ENCODE data around the gene UTF1. TPM values are rescaled to one million over a fixed set of nuclear protein-coding genes. Genes with fewer than 3 reads are reported as not detected.

Gene UTF1
- total RNA-seq, 4 donors from 2014 or later = not detected

- intact Hi-C loops (cut with DNase I; ENCODE audit: low total_unique reads) = no loop called here
Observed at GRCh38 chr10:133258066-133258817, 28.2 kb downstream of the UTF1 start.

DNA sequence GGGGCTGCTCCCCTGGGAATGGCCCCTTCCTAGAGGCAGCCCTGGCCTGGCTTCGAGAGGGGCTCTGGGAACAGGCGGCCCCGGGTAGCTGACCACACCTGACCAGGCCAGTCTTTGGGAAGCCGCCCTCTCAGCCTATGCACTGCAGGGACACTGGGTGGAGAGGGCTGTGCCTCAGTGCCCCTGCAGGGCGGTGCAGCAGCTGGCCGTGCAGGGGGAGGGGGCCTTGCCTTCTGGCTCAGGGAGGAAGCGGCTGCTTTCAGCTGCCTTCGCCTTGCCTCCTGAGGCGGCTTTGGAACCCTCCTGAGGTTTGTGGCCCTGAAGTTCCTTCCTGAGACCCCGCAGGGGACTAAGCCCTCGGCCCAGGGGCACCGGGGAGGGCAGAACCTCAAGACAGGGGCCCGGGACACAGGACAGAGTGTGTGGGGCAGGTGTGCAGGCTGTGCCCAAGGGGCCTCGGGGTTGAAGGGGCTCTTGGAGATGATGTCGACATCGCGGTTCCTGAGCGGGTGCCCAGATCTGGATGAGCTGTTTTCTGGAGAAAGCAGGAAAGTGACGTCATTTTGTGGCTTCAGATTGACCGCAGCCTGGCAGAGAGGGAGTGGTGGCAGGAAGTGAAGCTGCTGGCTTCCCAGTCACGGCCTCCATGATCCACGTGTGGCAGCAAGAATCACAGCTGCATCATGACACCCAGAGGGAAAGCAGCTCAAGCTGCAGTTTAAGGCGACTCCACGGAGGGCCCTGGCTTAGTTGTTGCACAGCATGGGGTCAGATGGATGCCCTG, 29.0 kb downstream of the UTF1 start:
- no peaks in the 10 kb centered on the region for H3K36me3 ChIP-seq
- DNase-seq = peak; percentile 57 to 69
- peak overlapping the region in 1 of 2 donors; percentile 7 for H3K27ac ChIP-seq
- H3K4me1 ChIP-seq = peaks cover 0 to 8% of the 10 kb centered on the region in 2 donors
- no peaks in the 10 kb centered on the region for H3K27me3 ChIP-seq
- no peak overlapping the region for H3K4me3 ChIP-seq
- no peak for TF ChIP-seq POLR2A (IDR thresholded peaks at IDR 0.05)
- no peak for TF ChIP-seq CTCF (IDR thresholded peaks at IDR 0.05)
- no peaks in the 10 kb centered on the region for H3K9me3 ChIP-seq
- intact Hi-C loops (cut with DNase I; ENCODE audit: low total_unique reads) = no loop called here

More at GRCh38 chr10:133258066-133258817, 28.2 kb downstream of the UTF1 start:
- Histone ChIP-seq H3K27ac (peak overlapping the region in 1 of 2 donors; percentile 7), H3K27me3 (no peaks in the 10 kb centered on the region), H3K4me3 (no peak overlapping the region), H3K9me3 (no peaks in the 10 kb centered on the region), H3K4me1 (peaks cover 0 to 8% of the 10 kb centered on the region in 2 donors), H3K36me3 (no peaks in the 10 kb centered on the region)
- DNase-seq = no peak
- TF ChIP-seq CTCF (IDR thresholded peaks at IDR 0.05) = no peak
- TF ChIP-seq POLR2A (IDR thresholded peaks at IDR 0.05) = no peak

DNA sequence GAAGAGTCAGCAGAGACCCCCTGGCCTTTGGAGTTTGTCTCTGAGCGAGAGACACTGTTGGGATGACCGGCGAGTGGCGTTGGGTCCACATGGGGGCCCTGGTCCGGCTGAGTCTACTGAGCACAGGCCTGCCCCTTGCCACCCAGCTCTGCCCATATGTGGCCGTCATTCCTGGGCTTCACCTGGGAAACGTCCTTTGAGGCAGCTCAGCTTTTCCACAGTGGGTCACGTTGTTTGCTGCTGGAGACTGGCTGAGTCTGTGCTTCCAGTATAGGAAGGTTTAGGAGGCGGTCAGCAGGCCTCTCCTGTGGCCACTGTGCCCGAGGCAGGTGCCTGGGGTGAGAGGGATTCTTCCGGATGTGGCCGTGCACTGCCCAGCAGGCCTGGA, 29.6 kb downstream of the UTF1 start:
- TF ChIP-seq POLR2A (IDR thresholded peaks at IDR 0.05) (no peak), CTCF (IDR thresholded peaks at IDR 0.05) (no peak)
- intact Hi-C loops (cut with DNase I; ENCODE audit: low total_unique reads) = no loop called here
- Histone ChIP-seq H3K4me3 (no peak overlapping the region), H3K36me3 (no peaks in the 10 kb centered on the region), H3K4me1 (peaks cover 0 to 8% of the 10 kb centered on the region in 2 donors), H3K9me3 (no peaks in the 10 kb centered on the region), H3K27me3 (no peaks in the 10 kb centered on the region), H3K27ac (no peak overlapping the region)
- DNase-seq = no peak

DNA sequence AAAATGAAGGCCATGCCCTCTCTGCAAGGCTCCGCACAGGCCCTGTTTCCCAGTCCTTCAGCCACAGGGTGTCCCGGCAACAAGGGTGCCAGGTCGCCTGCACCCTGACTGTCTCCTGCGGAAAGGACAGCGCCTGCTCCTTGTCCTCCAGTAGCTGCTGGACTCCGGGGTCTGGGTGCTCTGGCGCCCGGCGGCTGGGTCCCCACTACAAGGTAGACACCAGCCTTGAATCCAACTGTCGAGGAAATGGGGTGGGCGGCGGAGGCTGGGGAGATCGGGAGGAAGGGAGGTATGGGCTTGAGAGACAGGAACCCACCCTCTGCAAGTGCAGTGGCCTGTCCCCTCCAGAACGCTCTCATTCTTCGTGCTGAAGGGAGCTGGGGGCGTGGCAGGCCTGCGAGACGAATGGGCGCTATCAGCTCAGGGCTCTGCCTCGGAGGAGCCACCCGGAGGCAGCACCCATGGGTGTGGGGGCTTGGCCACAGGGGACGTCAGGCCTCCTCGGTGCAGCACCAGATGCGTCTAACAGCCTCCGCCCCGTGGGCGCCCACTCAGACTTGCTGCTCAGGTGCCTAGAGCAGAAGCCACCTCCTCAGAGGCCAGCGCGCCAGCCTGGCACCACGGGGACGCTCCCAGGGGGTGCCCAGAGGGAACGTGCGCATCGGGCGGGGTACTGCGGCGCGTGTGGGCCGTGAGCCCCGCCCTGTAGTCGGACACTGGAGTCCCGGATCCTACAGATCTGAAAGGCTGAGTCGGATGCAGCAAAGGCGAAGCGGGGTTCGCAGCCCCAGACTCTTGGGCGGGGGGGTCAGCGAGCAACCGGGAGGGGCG, 31.1 kb downstream of the UTF1 start:
- no peaks in the 10 kb centered on the region for H3K9me3 ChIP-seq
- TF ChIP-seq POLR2A (IDR thresholded peaks at IDR 0.05) (no peak), CTCF (IDR thresholded peaks at IDR 0.05) (no peak)
- intact Hi-C loops (cut with DNase I; ENCODE audit: low total_unique reads) = no loop called here
- H3K4me3 ChIP-seq = peak overlapping the region; percentile 43 to 74
- no peaks in the 10 kb centered on the region for H3K27me3 ChIP-seq
- peak overlapping the region; percentile 87 to 93 for H3K27ac ChIP-seq
- H3K36me3 ChIP-seq = no peaks in the 10 kb centered on the region
- DNase-seq = peak; percentile 51 to 54
- peaks cover 0 to 8% of the 10 kb centered on the region in 2 donors for H3K4me1 ChIP-seq

All from uterus (tissue), 4 donors.